ENCODE data around the gene GPR65. TPM values are rescaled to one million over a fixed set of nuclear protein-coding genes. Genes with fewer than 3 reads are reported as not detected.

The GPR65 gene
- total RNA-seq, 2 experiments from 2014 or later: 16.8 to 17.1 TPM

DNA sequence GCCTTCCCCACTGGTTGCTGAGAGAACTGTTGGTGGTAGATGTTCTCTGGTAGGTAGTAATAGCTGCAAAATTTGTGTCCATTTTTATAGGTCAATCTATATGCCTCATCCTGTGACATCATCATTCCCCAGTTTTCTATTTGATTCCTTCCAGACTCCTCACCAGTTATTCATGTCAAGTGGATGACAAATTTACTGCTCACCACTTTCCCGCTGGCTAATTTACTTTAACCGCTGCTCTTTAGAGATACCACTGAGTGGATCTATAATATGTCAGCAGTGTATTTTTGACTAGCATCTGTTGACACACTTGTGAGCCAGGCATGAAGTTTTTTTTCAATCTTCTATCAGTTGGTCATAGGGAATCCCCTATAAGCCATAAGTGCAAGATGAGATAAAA lies 24.6 kb downstream of the GPR65 start:
- POLR2A ChIA-PET: interaction anchor here (0.6 to 1.1 kb wide), 3 partner anchors 23 to 241 kb away, joined by 3 read pairs; no protein-coding TSS in a partner anchor
- CTCF ChIA-PET: interaction anchor here (0.6 to 1.5 kb wide), 4 partner anchors 10 to 132 kb away, joined by 3 to 4 read pairs (median 4); partner anchors contain the start of gene GPR65

- ChIA-PET POLR2A (interaction anchor here (1.1 kb wide), 1 partner anchor 36 kb away, joined by 3 read pairs; no protein-coding TSS in a partner anchor), CTCF (interaction anchor here (1.4 kb wide), 1 partner anchor 25 kb away, joined by 3 read pairs; the partner anchor contains the start of gene GPR65)
Observed at GRCh38 chr14:88030079-88030478, 25.1 kb downstream of the GPR65 start.

DNA sequence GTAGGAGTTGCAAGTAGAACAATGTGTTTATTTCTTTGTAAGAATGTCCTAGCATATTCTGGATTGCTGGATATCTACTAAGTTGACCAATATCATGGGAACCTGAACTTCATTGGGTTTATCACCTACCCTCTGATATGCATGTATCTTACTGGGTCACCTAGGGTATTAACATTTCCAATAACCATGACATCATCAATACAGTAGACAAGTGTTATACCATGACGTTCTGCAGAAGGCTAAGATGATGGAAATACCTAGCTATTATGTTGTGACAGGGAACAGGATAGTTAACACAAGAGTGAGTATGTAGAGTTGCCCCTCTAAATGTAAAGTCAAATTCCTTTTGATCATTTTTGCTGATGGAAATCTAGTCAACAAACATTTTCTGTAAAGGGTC lies 26.0 kb downstream of the GPR65 start:
- POLR2A ChIA-PET: no interaction called here

DNA sequence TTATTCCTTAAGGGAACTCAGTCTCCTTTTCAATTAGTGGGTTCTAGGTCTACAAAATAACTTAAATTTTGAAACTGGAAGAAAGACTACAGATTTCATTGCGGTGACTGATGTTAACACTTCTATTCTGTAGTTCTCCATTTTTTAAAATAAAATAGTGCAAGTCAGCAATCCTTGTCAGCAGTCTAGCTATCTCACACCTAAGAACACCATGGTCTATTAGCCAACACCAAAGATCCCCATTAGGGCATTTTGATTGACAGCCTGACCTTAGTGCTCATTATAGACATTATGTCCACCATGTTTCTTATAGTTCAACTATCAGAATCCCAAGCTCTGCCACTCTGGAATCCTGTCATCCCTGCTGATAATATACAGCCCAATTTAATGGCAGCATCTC lies 27.4 kb downstream of the GPR65 start:
- POLR2A ChIA-PET: no interaction called here
- CTCF ChIA-PET: no interaction called here

More for the DNA sequence above, 26.0 kb downstream of the GPR65 start:
- CTCF ChIA-PET: no interaction called here

DNA sequence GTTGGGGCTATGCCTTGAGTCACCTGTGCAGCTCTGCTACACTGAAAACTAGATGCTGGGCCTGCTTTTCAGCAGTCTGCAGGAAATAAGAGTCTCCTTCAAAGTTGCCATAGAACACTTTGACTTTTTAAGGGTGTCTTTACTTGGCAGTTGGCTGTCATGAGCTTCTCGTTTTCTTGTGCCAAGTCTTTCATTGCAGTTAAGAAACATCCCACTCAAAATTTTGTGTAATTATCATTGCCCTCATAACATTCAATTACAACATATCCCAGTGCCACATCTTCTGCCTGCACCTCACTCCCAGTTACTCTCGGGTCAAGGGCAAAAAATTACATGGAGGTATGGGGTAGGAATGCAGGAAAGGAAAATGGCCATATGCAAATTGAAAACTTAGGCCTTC lies 29.1 kb downstream of the GPR65 start:
- ChIA-PET POLR2A (no interaction called here), CTCF (no interaction called here)

DNA sequence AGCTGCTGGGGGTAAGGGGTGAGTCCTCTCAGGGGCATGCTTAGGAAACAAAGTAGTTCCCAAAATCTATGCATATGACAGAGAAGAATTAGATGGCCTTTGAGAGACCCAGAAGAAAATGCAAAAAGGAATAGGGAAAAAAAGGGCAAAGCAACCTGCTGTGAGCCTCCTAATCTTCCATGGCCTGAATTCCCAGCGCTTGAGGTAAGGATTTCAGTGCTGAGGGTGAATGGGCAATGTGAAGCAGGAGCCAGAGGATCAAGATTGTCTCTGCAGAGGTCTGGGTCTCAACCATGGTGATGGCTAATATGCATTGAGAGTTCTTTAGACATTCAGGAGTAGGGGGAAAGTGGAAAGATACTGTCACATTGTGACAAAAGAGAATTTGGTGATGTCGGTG lies 31.5 kb downstream of the GPR65 start:
- POLR2A ChIA-PET: no interaction called here
- CTCF ChIA-PET: no interaction called here

GRCh38 chr14:88037325-88037724 lies 32.4 kb downstream of the GPR65 start:
- CTCF ChIA-PET: no interaction called here
- POLR2A ChIA-PET: no interaction called here

- CTCF ChIA-PET: interaction anchor here (1.1 kb wide), 1 partner anchor 10 kb away, joined by 4 read pairs; no protein-coding TSS in a partner anchor
- POLR2A ChIA-PET: no interaction called here
Observed at GRCh38 chr14:88039197-88039596, 34.3 kb downstream of the GPR65 start.

DNA sequence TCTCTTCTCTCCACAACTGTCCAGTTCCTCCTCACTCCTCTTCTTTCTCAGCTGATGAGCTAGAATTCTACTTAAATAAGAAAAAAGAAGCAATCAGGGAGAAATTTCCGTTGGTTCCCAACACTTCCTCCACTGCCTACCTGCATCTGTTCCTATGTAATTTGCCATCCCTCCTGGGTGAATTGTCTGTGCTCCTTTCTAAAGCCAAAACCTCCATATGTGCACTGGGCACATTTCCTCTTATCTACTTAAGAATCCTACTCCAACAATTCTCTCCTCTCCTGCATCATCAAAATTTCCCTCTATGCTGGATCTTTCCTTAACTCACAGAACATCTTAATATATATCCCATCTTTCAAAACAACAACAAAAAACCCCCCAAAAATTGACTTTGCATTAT lies 35.2 kb downstream of the GPR65 start:
- ChIA-PET POLR2A (no interaction called here), CTCF (no interaction called here)

DNA sequence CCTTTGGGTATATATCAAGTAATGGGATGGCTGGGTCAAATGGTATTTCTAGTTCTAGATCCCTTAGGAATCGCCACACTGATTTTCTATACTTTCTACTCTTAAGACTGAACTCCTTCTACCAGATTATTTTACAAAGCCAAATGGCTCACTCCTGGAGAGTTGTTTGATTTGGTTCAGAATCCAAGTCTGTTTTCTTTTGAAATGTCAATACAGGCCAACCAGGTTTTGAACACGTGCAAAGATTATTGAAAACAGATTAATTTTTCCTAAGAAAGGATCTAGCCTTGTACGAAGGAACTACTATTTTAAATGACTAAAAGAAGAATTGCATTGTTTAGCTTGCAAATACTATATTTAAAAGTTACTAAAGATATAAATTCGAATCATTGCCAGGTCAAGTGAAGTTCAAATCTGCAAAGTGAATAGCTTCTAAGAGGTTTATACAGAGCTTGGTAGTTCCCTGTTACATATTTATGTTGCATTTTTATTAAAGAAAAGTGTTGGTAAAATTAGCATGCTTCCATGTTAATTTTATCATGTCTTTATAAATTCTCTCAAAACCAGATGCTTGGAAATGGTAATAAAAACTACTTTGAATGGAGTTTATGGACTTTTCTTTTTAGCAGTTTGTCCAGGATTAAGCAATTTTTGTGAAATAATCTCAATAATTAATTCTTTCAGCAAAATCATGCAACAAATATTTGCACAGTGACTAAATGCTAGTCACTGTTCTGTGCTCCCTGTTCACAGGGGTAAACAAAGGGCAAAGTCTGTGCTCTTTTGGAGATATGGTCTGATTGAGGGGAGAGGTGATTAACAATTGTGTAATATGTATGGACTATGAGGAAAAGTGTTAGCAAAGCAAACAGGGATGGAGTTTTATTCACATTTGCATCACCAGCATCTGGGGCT lies 38.9 kb downstream of the GPR65 start:
- ChIA-PET POLR2A (no interaction called here), CTCF (interaction anchor here (1.2 kb wide), 1 partner anchor 37 kb away, joined by 3 read pairs; no protein-coding TSS in a partner anchor)

DNA sequence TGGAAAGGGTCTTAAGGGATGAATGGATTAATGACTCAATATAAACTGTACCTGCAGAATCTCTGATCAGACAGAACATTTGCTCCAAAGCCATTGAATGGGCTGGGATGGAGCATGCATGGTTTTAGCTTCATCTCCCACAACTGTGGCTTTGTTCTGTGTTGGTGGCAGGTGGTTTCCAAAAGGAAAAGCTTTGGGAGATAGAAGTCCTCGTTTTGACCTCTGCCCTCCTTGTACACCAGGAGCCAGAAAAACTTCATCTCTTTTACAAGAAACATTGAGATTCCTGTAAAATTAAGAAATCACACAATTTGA lies 39.5 kb downstream of the GPR65 start:
- ChIA-PET CTCF (interaction anchor here (1.2 kb wide), 1 partner anchor 38 kb away, joined by 3 read pairs; no protein-coding TSS in a partner anchor), POLR2A (no interaction called here)

GRCh38 chr14:88044776-88045446 lies 40.0 kb downstream of the GPR65 start:
- CTCF ChIA-PET: interaction anchor here (1.2 kb wide), 1 partner anchor 39 kb away, joined by 3 read pairs; no protein-coding TSS in a partner anchor
- POLR2A ChIA-PET: no interaction called here

GRCh38 chr14:88045705-88046104 lies 40.8 kb downstream of the GPR65 start:
- CTCF ChIA-PET: no interaction called here

GRCh38 chr14:88048351-88048750 lies 43.4 kb downstream of the GPR65 start:
- POLR2A ChIA-PET: no interaction called here

More at GRCh38 chr14:88045705-88046104, 40.8 kb downstream of the GPR65 start:
- POLR2A ChIA-PET: no interaction called here

DNA sequence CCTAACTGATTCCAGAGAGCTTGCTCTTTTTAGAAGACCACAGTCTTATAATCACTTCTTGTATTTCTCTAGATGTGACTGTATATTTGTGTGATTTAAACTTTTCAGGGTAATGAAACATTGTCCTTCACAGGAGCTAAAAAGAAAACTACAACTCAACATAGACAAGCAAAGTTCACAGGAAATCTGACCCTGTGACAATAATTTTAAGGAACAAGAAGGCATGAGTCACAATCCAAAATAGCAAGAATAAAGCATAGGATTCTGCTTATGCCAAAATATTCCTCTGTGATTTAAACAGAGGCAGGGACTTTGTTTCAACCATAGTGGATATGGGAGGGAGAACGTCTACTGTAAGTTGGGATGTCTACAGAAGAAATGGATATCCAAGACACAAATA lies 44.3 kb downstream of the GPR65 start:
- ChIA-PET CTCF (no interaction called here), POLR2A (no interaction called here)

More at GRCh38 chr14:88048351-88048750, 43.4 kb downstream of the GPR65 start:
- CTCF ChIA-PET: interaction anchor here (1.2 kb wide), 1 partner anchor 141 kb away, joined by 3 read pairs; no protein-coding TSS in a partner anchor

DNA sequence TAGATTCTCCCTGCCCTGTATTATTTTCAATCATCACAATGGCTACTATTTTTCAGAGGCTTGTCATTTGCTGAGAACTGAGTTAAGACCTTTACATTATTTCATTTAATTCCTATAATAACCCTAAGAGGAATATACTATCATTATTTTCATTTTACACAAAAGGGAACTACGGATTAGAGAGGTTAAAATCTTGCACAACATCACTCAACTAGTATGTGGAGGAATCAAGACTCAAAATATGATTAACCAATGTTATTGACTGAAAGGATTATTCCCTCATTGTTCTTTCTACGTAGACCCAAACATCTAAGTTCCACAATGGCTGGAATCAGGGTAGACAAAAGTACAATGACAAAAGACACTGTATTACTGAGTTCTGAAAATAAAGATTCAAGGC lies 45.0 kb downstream of the GPR65 start:
- POLR2A ChIA-PET: no interaction called here
- CTCF ChIA-PET: no interaction called here

- CTCF ChIA-PET: no interaction called here
- POLR2A ChIA-PET: no interaction called here
Observed at GRCh38 chr14:88060576-88060975, 55.6 kb downstream of the GPR65 start.

DNA sequence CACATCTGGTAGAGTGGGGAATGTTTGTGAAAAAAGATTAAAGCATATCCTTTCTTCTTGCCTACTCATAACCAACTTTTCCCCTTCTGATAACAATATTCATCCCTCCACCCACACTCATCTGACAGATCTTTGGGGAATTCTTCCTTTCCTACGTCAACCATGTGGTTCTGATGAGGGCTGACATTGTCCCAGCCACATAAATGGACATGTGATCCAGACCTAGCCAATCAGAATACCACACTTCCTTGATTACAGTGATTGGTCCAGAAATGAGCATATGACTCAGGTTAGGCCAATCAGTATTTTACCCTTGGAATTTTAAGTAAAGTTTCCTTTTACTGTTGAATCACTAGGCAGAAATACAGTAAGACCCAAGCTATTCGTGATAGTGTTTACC lies 58.9 kb downstream of the GPR65 start:
- ChIA-PET POLR2A (no interaction called here), CTCF (no interaction called here)
